IMR-90 (cell line): ENCODE measurements around the gene CDNF. TPM values are rescaled to one million over a fixed set of nuclear protein-coding genes. Genes with fewer than 3 reads are reported as not detected.

Source experiments
- ATAC-seq: fragments of 200-7000 bp; cut with Tn5 transposase; 2 replicates; pipeline ENCODE4 v1.9.1; 2020; ENCODE audit warnings: low read depth, mild to moderate bottlenecking, moderate library complexity
- BruUV-seq: library from RNA; stranded (reverse); fragments of 400-500 nt; replicated peaks from 2 replicates; lab custom pipeline; 2021; lab: Mats Ljungman, UMichigan
- CTCF ChIA-PET: fragments of 300-600 bp; formaldehyde crosslinking; extraction: SDS; loops from one replicate; lab custom pipeline; 2021; ENCODE audit warnings: antibody characterized with exemption; lab: Yijun Ruan, JAX
- POLR2A ChIA-PET: fragments of 300-600 bp; sonication (Branson Sonifier 250); formaldehyde crosslinking; loops from one replicate; lab custom pipeline; 2022; ENCODE audit warnings: antibody characterized with exemption; ENCODE audit not compliant: unreplicated experiment; lab: Charles Lee
- DNase-seq: peaks from one replicate; pipeline ENCODE4 v3.0.0; 2013
- H2AFZ ChIP-seq: replicated peaks from 2 replicates; pipeline ENCODE3; 2013; ENCODE audit warnings: low read length, mild to moderate bottlenecking; ENCODE audit not compliant: poor library complexity
- H2AK5ac ChIP-seq: 2 replicates; pipeline ENCODE4 v1.6.1; 2013; ENCODE audit warnings: low read depth, low read length, inconsistent platforms
- H2AK9ac ChIP-seq: replicated peaks from 2 replicates; pipeline ENCODE3; 2013; ENCODE audit warnings: mild to moderate bottlenecking, low read depth, low read length, moderate library complexity; ENCODE audit not compliant: poor library complexity
- H2BK120ac ChIP-seq: 2 replicates; pipeline ENCODE4 v1.6.1; 2013; ENCODE audit warnings: low read depth, low read length, inconsistent platforms
- H2BK15ac ChIP-seq: 3 replicates; pipeline ENCODE4 v1.6.1; 2013; ENCODE audit warnings: low read depth, low read length, inconsistent platforms
- H2BK20ac ChIP-seq: 2 replicates; pipeline ENCODE4 v1.6.1; 2013; ENCODE audit warnings: low read depth, mild to moderate bottlenecking, inconsistent platforms, low read length, moderate library complexity
- H2BK5ac ChIP-seq: 2 replicates; pipeline ENCODE4 v1.6.1; 2013; ENCODE audit warnings: mild to moderate bottlenecking, low read depth, low read length, inconsistent platforms; ENCODE audit not compliant: poor library complexity, severe bottlenecking
- H3K14ac ChIP-seq: replicated peaks from 2 replicates; pipeline ENCODE4 v1.6.1; 2013; ENCODE audit warnings: low read depth, low read length, inconsistent platforms
- H3K18ac ChIP-seq: 2 replicates; pipeline ENCODE4 v1.6.1; 2013; ENCODE audit warnings: low read depth, low read length, control low read depth
- H3K23ac ChIP-seq: 2 replicates; pipeline ENCODE4 v1.6.1; 2013; ENCODE audit warnings: low read depth, low read length, inconsistent platforms
- H3K27ac ChIP-seq: 2 replicates; pipeline ENCODE4 v1.5.1; 2013; ENCODE audit warnings: mild to moderate bottlenecking, control low read depth, low read length; ENCODE audit not compliant: insufficient read depth
- H3K27me3 ChIP-seq: 2 replicates; pipeline ENCODE4 v1.6.1; 2013; ENCODE audit warnings: low read length; ENCODE audit not compliant: control insufficient read depth, insufficient read depth
- H3K36me3 ChIP-seq: 2 replicates; pipeline ENCODE4 v1.6.1; 2013; ENCODE audit warnings: low read length, mixed read lengths; ENCODE audit not compliant: control insufficient read depth, insufficient read depth
- H3K4ac ChIP-seq: 2 replicates; pipeline ENCODE4 v1.6.1; 2013; ENCODE audit warnings: low read depth, low read length, inconsistent platforms
- H3K4me1 ChIP-seq: 2 replicates; pipeline ENCODE4 v1.6.1; 2013; ENCODE audit warnings: low read length, mixed read lengths; ENCODE audit not compliant: control insufficient read depth, insufficient read depth
- H3K4me2 ChIP-seq: 2 replicates; pipeline ENCODE4 v1.6.1; 2013; ENCODE audit warnings: low read depth, mild to moderate bottlenecking, control low read depth, low read length, moderate library complexity
- H3K4me3 ChIP-seq: 2 replicates; pipeline ENCODE4 v1.5.1; 2013; ENCODE audit warnings: low read depth, mild to moderate bottlenecking, control low read depth, low read length, moderate library complexity; ENCODE audit not compliant: insufficient read depth
- H3K56ac ChIP-seq: 2 replicates; pipeline ENCODE4 v1.6.1; 2013; ENCODE audit warnings: low read length, inconsistent platforms; ENCODE audit not compliant: insufficient read depth; ENCODE audit errors: extremely low read depth
- H3K79me1 ChIP-seq, 2 experiments: 2 replicates each; pipeline ENCODE4 v1.6.1; 2013; ENCODE audit warnings: low read length in 2 of 2, inconsistent platforms in 1 of 2, low read depth in 1 of 2
- H3K9ac ChIP-seq: 2 replicates; pipeline ENCODE4 v1.6.1; 2013; ENCODE audit warnings: low read depth, low read length, control low read depth
- H3K9me1 ChIP-seq: 2 replicates; pipeline ENCODE4 v1.6.1; 2013; ENCODE audit warnings: low read length, inconsistent platforms; ENCODE audit not compliant: insufficient read depth
- H3K9me3 ChIP-seq: 2 replicates; pipeline ENCODE4 v1.6.1; 2013; ENCODE audit warnings: low read length; ENCODE audit not compliant: control insufficient read depth, insufficient read depth
- H4K20me1 ChIP-seq: 2 replicates; pipeline ENCODE4 v1.6.1; 2013; ENCODE audit warnings: low read length, inconsistent platforms; ENCODE audit not compliant: insufficient read depth
- H4K5ac ChIP-seq: 2 replicates; pipeline ENCODE4 v1.6.1; 2013; ENCODE audit warnings: mild to moderate bottlenecking, low read depth, low read length, control low read depth
- H4K8ac ChIP-seq, 2 experiments: 2 replicates each; pipeline ENCODE4 v1.6.1; 2013; ENCODE audit warnings: low read depth in 2 of 2, low read length in 2 of 2, control low read depth in 1 of 2, inconsistent platforms in 1 of 2
- H4K91ac ChIP-seq: 2 replicates; pipeline ENCODE4 v1.6.1; 2013; ENCODE audit warnings: low read depth, low read length, inconsistent platforms; ENCODE audit not compliant: insufficient read depth
- RAD21 ChIP-seq: IDR thresholded peaks from 2 replicates; pipeline ENCODE4 v1.6.1; 2012; ENCODE audit warnings: low read length, improper control_type of control experiment
- WGBS, 2 experiments: methylation state at CpG; one replicate each; pipeline versions ENCODE4 v1.1.5 to v1.1.7; 2013; ENCODE audit warnings: missing lambda C conversion rate in 2 of 2; ENCODE audit not compliant: insufficient read length in 1 of 2; ENCODE audit errors: extremely low coverage in 2 of 2; 5-methylcytosine and 5-hydroxymethylcytosine counted together
- dilution Hi-C: fragments of 300-500 bp; cut with HindIII; formaldehyde crosslinking; loops from one replicate; pipeline ENCODE4 v1.14.3; 2018; ENCODE audit warnings: low sequenced_read_pairs; ENCODE audit not compliant: unreplicated experiment
- in situ Hi-C: fragments of 300-500 bp; cut with MboI; formaldehyde crosslinking; loops from 3 replicates; pipeline ENCODE4 v1.14.3; 2019; ENCODE audit warnings: low sequenced_read_pairs, inconsistent platforms, mixed read lengths
- intact Hi-C: fragments of 100-400 bp; cut with micrococcal nuclease; formaldehyde crosslinking; loops from 2 replicates; pipeline ENCODE4 v1.10.0; 2022
- polyA plus RNA-seq, 3 experiments: library from polyadenylated mRNA; depleted of rRNA; stranded (reverse); fragments of >200 nt; gene quantifications; 2 replicates each; pipeline ENCODE4 v1.2.3, GENCODE V29; 2012; ENCODE audit warnings: low replicate concordance in 1 of 3
- total RNA-seq: library from RNA; depleted of rRNA; stranded (reverse); fragments of >200 nt; gene quantifications from 2 replicates; pipeline ENCODE4 v1.2.3, GENCODE V29; 2012
- TF ChIP-seq, protein P1 (sequence below): fragments of 150-350 bp; IDR thresholded peaks from 2 replicates; pipeline ENCODE4 v1.6.1; 2017; ENCODE audit warnings: mild to moderate bottlenecking, antibody characterized with exemption, low read length, low read depth

CDNF gene
- total and polyA plus RNA-seq, 2 of the 4 experiments (the other 2 are of a cell fraction), result 0.72 to 1.3 TPM

GRCh38 chr10:14779001-14779651 is 58.7 kb downstream of the CDNF start:
- H3K23ac ChIP-seq, result no peak overlapping the region
- H2BK5ac ChIP-seq, result peak overlapping the region; percentile 14
- no peaks in the 10 kb centered on the region for H3K27me3 ChIP-seq
- no peak overlapping the region for H2AK9ac ChIP-seq
- H3K79me1 ChIP-seq, result no peaks in the 10 kb centered on the region
- no peak overlapping the region for H3K4me3 ChIP-seq
- H3K14ac ChIP-seq, result peak overlapping the region; percentile 78
- H2BK15ac ChIP-seq, result peak overlapping the region; percentile 33; the same call in 2 of the 3 replicates
- dilution Hi-C loops, result no loop called here
- peak overlapping the region; percentile 35; the same call in 1 of the 2 replicates for H3K27ac ChIP-seq
- H3K4me2 ChIP-seq, result peak overlapping the region; percentile 50
- intact Hi-C loops, result no loop called here
- in situ Hi-C loops, result no loop called here
- no peak overlapping the region for H3K9ac ChIP-seq
- ATAC-seq, result peak; percentile 89
- H2AFZ ChIP-seq, result peak overlapping the region; percentile 69
- ChIA-PET CTCF (no interaction called here), POLR2A (no interaction called here)
- no peak overlapping the region; the same call in 1 of the 2 replicates for H3K18ac ChIP-seq
- H3K36me3 ChIP-seq, result no peaks in the 10 kb centered on the region
- no peak for TF ChIP-seq RAD21
- TF ChIP-seq, protein P1, sequence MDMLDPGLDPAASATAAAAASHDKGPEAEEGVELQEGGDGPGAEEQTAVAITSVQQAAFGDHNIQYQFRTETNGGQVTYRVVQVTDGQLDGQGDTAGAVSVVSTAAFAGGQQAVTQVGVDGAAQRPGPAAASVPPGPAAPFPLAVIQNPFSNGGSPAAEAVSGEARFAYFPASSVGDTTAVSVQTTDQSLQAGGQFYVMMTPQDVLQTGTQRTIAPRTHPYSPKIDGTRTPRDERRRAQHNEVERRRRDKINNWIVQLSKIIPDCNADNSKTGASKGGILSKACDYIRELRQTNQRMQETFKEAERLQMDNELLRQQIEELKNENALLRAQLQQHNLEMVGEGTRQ, result peak; percentile 78
- no peaks in the 10 kb centered on the region; the same call in 1 of the 2 replicates for H4K20me1 ChIP-seq
- H4K5ac ChIP-seq, result no peak overlapping the region
- peak overlapping the region; percentile 62 for H4K91ac ChIP-seq
- H2BK120ac ChIP-seq, result peak overlapping the region; percentile 95
- H3K9me1 ChIP-seq, result peaks cover 10% of the 10 kb centered on the region
- DNase-seq, result peak; percentile 80
- no CpG with 5 or more reads among the region's 6 CpGs for WGBS, 2 experiments
- H3K4ac ChIP-seq, result peak overlapping the region; percentile 84
- BruUV-seq, result no TSS peak
- H2BK20ac ChIP-seq, result peak overlapping the region; percentile 87
- peaks cover 14% of the 10 kb centered on the region for H3K4me1 ChIP-seq
- peak overlapping the region in 1 of 2 experiments; percentile 41; a peak in 2 of 4 replicates for H4K8ac ChIP-seq
- no peaks in the 10 kb centered on the region for H3K9me3 ChIP-seq
- H2AK5ac ChIP-seq, result peak overlapping the region; percentile 16; the same call in 1 of the 2 replicates
- H3K56ac ChIP-seq, result no peak overlapping the region
